Endothelial cell (in vitro differentiated cells): Measurements from ENCODE around the gene MED13L. TPM values are rescaled to one million over a fixed set of nuclear protein-coding genes. Genes with fewer than 3 reads are reported as not detected.

ENCODE experiments used
- DNase-seq: peaks from one replicate; pipeline ENCODE4 v3.0.0; 2021; ENCODE audit warnings: low spot score
- H3K27ac Mint-ChIP-seq: one replicate; pipeline ENCODE4 v1.8.0; 2021; ENCODE audit warnings: mixed read lengths, inconsistent platforms; ENCODE audit not compliant: unreplicated experiment
- H3K27me3 Mint-ChIP-seq: one replicate; pipeline ENCODE4 v1.8.0; 2021; ENCODE audit warnings: mild to moderate bottlenecking, moderate library complexity, mixed read lengths, inconsistent platforms; ENCODE audit not compliant: unreplicated experiment
- H3K36me3 Mint-ChIP-seq: one replicate; pipeline ENCODE4 v1.8.0; 2021; ENCODE audit warnings: mild to moderate bottlenecking, low read depth, mixed read lengths, inconsistent platforms; ENCODE audit not compliant: unreplicated experiment
- H3K4me1 Mint-ChIP-seq: one replicate; pipeline ENCODE4 v1.8.0; 2021; ENCODE audit warnings: mild to moderate bottlenecking, mixed read lengths, inconsistent platforms; ENCODE audit not compliant: unreplicated experiment
- H3K4me3 Mint-ChIP-seq: one replicate; pipeline ENCODE4 v1.8.0; 2021; ENCODE audit warnings: mild to moderate bottlenecking, mixed read lengths, inconsistent platforms; ENCODE audit not compliant: unreplicated experiment
- H3K9me3 Mint-ChIP-seq: one replicate; pipeline ENCODE4 v1.8.0; 2021; ENCODE audit warnings: mixed read lengths, inconsistent platforms; ENCODE audit not compliant: unreplicated experiment
- total RNA-seq: library from RNA; stranded (reverse); fragmentation: NEBNext Ultra II Directional; extraction: Animal tissue kit (Norgen Biotek cat#: 25700); gene quantifications from one replicate; pipeline ENCODE4 v1.2.1, GENCODE V29; 2021; ENCODE audit not compliant: unreplicated experiment
- TF ChIP-seq, protein P1 (sequence below): fragments of 200-600 bp; sonication (generic); IDR thresholded peaks from one replicate; pipeline ENCODE4 v1.5.0; 2021; ENCODE audit warnings: antibody characterized with exemption; ENCODE audit not compliant: unreplicated experiment

The MED13L gene
- total RNA-seq, 1 donor from 2014 or later: 97.0 TPM

- Mint-ChIP-seq H3K4me1 (peaks cover 9% of the 10 kb centered on the region), H3K36me3 (no peaks in the 10 kb centered on the region), H3K4me3 (no peak overlapping the region), H3K27me3 (peaks cover 2% of the 10 kb centered on the region), H3K27ac (no peak overlapping the region), H3K9me3 (no peaks in the 10 kb centered on the region)
- TF ChIP-seq, protein P1, sequence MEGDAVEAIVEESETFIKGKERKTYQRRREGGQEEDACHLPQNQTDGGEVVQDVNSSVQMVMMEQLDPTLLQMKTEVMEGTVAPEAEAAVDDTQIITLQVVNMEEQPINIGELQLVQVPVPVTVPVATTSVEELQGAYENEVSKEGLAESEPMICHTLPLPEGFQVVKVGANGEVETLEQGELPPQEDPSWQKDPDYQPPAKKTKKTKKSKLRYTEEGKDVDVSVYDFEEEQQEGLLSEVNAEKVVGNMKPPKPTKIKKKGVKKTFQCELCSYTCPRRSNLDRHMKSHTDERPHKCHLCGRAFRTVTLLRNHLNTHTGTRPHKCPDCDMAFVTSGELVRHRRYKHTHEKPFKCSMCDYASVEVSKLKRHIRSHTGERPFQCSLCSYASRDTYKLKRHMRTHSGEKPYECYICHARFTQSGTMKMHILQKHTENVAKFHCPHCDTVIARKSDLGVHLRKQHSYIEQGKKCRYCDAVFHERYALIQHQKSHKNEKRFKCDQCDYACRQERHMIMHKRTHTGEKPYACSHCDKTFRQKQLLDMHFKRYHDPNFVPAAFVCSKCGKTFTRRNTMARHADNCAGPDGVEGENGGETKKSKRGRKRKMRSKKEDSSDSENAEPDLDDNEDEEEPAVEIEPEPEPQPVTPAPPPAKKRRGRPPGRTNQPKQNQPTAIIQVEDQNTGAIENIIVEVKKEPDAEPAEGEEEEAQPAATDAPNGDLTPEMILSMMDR: no peak
- DNase-seq: no peak
Observed at GRCh38 chr12:116166306-116166705, 111.2 kb downstream of the MED13L start.

DNA sequence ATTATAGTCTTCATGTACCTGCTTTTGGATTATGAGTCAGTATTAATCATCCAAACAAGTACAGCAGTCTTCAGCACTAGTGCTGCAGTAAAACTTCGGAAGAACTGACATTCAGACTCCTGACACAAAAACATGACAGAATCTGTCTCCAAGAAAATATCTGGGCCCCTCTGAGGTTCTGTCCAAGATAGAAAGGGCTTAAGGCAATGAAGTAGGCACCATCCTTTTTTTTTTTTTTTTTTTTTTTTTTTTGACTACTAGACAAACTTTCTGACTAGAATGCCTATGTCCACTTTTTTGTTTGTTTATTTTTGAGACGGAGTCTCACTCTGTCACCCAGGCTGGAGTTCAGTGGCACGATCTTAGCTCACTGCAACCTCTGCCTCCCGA lies 112.5 kb downstream of the MED13L start:
- Mint-ChIP-seq H3K4me3 (no peak overlapping the region), H3K4me1 (peaks cover 11% of the 10 kb centered on the region), H3K36me3 (no peaks in the 10 kb centered on the region), H3K9me3 (no peaks in the 10 kb centered on the region), H3K27me3 (peaks cover 2% of the 10 kb centered on the region), H3K27ac (no peak overlapping the region)
- TF ChIP-seq, protein P1: no peak
- DNase-seq: no peak

DNA sequence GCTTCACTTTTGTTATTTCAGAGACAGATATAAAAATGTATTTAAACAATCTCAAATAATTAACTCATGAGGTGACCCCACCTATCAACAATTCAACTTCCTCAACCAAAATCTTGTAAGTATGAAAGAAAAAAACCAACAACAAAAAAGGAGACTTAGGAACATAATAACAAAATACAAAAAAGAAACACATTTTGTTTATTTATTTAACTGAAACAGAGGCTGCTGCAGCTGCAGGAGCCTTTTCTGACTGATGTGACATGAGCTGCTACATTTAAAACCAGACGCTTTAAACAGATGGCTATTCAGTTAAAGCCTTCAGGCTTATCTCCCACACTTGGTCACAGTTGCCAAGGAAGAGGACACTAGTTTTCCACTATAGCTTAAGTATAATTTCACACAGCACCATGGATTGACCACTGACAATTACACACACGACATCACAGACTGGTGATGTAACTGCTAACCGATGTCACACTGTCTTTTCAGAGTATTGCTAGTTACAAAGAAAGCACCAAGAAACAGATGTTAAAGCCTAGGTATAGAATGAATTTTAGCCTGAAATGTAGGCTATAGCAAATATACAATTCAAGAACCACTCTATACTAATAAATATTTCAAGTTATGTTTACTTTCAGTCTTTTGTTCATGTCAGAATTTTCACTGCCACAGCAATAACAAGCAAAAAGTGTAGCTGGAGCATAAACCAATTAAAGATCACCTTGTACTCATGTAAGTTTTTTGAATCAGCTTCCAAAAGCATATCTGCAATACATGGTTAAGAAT lies 113.0 kb downstream of the MED13L start:
- Mint-ChIP-seq H3K27ac (no peak overlapping the region), H3K9me3 (no peaks in the 10 kb centered on the region), H3K27me3 (peaks cover 2% of the 10 kb centered on the region), H3K36me3 (no peaks in the 10 kb centered on the region), H3K4me3 (no peak overlapping the region), H3K4me1 (peaks cover 11% of the 10 kb centered on the region)
- no peak for DNase-seq
- TF ChIP-seq, protein P1: no peak

DNA sequence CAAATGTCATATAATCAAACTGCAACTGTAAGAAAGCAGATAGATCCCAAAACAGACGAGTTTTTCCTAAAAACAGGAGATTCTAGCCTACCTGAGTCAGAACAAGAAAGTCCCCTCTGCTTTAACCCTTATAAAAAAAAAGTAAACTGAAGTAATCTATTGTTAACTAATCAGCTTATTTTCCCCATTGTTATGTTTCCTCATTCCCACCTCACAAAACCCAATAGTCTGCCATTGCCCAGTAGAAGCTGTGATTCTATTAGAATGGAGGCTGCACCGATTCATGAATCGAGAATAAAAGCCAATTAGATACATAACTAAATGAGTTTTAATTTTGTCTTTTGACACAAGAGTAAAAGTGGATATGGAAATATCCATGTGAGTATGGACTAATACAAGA lies 115.4 kb downstream of the MED13L start:
- no peaks in the 10 kb centered on the region for H3K27me3 Mint-ChIP-seq
- H3K4me1 Mint-ChIP-seq: peaks cover 27% of the 10 kb centered on the region
- H3K9me3 Mint-ChIP-seq: no peaks in the 10 kb centered on the region
- TF ChIP-seq, protein P1: no peak
- no peak for DNase-seq
- H3K27ac Mint-ChIP-seq: peak overlapping the region; percentile 44
- H3K4me3 Mint-ChIP-seq: no peak overlapping the region
- no peaks in the 10 kb centered on the region for H3K36me3 Mint-ChIP-seq

DNA sequence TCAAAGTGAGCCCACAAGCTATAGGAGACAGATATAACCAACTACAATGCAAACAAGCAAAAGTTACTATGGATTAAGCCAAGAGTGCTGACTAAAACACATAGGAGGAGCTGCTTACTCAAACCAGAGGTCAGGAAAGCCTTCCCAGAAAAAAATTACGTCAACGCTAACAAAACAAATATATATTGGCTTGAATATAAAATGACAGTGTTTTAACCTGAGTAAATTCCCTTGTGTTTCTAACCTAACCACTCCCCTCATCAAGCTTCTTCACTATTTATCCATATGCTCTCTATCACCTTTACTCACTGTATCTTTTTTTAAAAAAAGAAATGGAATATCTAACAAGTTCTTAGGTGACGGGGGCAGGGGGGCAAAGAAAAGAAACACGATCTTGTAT lies 115.9 kb downstream of the MED13L start:
- no peaks in the 10 kb centered on the region for H3K9me3 Mint-ChIP-seq
- H3K4me3 Mint-ChIP-seq: no peak overlapping the region
- TF ChIP-seq, protein P1: no peak
- no peak overlapping the region for H3K27ac Mint-ChIP-seq
- H3K4me1 Mint-ChIP-seq: peaks cover 27% of the 10 kb centered on the region
- no peaks in the 10 kb centered on the region for H3K27me3 Mint-ChIP-seq
- no peak for DNase-seq
- H3K36me3 Mint-ChIP-seq: no peaks in the 10 kb centered on the region
